CD4-positive, alpha-beta T cell (primary cell): ENCODE results near the gene PLPPR3. TPM values are rescaled to one million over a fixed set of nuclear protein-coding genes. Genes with fewer than 3 reads are reported as not detected.
A peak's percentile ranks its signal among the peaks of the same experiment; 100 is the strongest.

Experiments
- ATAC-seq: fragments of 200-7000 bp; cut with Tn5 transposase; one replicate; pipeline ENCODE4 v1.10.0; 2022; ENCODE audit warnings: mild to moderate bottlenecking; ENCODE audit not compliant: poor library complexity
- CTCF ChIA-PET: fragments of 350-600 bp; sonication (Branson Sonifier 250); formaldehyde crosslinking; loops from one replicate; lab custom pipeline; 2021; ENCODE audit warnings: antibody characterized with exemption, inconsistent platforms; lab: Charles Lee
- POLR2A ChIA-PET: fragments of 350-600 bp; sonication (Branson Sonifier 250); formaldehyde crosslinking; loops from one replicate; lab custom pipeline; 2021; ENCODE audit warnings: antibody characterized with exemption, inconsistent platforms; lab: Charles Lee
- DNase-seq, 14 experiments: peaks; one replicate each; pipeline ENCODE4 v3.0.0-alpha.2; 2013 to 2020; ENCODE audit warnings: mixed read lengths in 2 of 14
- H3K27ac ChIP-seq, 2 donors: one replicate each; pipeline versions ENCODE4 v1.5.1 to v1.7.0; 2013; ENCODE audit warnings: low read length in 2 of 2, low read depth in 1 of 2, mild to moderate bottlenecking in 1 of 2
- H3K27me3 ChIP-seq, 2 experiments: 1 replicate in 1 of 2; 2 replicates in 1 of 2; pipeline versions ENCODE4 v1.6.1 to v1.7.0; 2013; ENCODE audit warnings: low read length in 2 of 2, control low read depth in 1 of 2, mild to moderate bottlenecking in 1 of 2, moderate library complexity in 1 of 2; ENCODE audit not compliant: insufficient read depth in 2 of 2, control insufficient read depth in 1 of 2
- H3K36me3 ChIP-seq: one replicate; pipeline ENCODE4 v1.6.1; 2013; ENCODE audit warnings: low read length, control low read depth; ENCODE audit not compliant: insufficient read depth
- H3K4me1 ChIP-seq: one replicate; pipeline ENCODE4 v1.6.1; 2013; ENCODE audit warnings: low read length, control low read depth; ENCODE audit not compliant: insufficient read depth
- H3K4me3 ChIP-seq: one replicate; pipeline ENCODE4 v1.5.1; 2013; ENCODE audit warnings: mild to moderate bottlenecking, low read length, moderate library complexity
- H3K9me3 ChIP-seq, 2 experiments: 1 replicate in 1 of 2; 2 replicates in 1 of 2; pipeline versions ENCODE4 v1.6.1 to v1.7.0; 2013; ENCODE audit warnings: low read length in 2 of 2, mild to moderate bottlenecking in 2 of 2, control low read depth in 1 of 2, moderate library complexity in 1 of 2; ENCODE audit not compliant: control insufficient read depth in 1 of 2, insufficient read depth in 1 of 2
- H3K27ac Mint-ChIP-seq: one replicate; pipeline ENCODE4 v1.8.0; 2020; ENCODE audit warnings: mixed read lengths
- H3K27me3 Mint-ChIP-seq: one replicate; pipeline ENCODE4 v1.8.0; 2021; ENCODE audit warnings: mixed read lengths
- H3K36me3 Mint-ChIP-seq: one replicate; pipeline ENCODE4 v1.8.0; 2021; ENCODE audit warnings: low read depth, mixed read lengths
- H3K4me1 Mint-ChIP-seq: one replicate; pipeline ENCODE4 v1.8.0; 2021; ENCODE audit warnings: low read depth, mixed read lengths
- H3K4me3 Mint-ChIP-seq: one replicate; pipeline ENCODE4 v1.8.0; 2020; ENCODE audit warnings: mild to moderate bottlenecking, mixed read lengths
- H3K9me3 Mint-ChIP-seq: one replicate; pipeline ENCODE4 v1.8.0; 2020; ENCODE audit warnings: mixed read lengths
- intact Hi-C, 2 experiments: fragments of 100-400 bp; cut with DNase I in 1 of 2; cut with micrococcal nuclease in 1 of 2; formaldehyde crosslinking; loops; one replicate each; pipeline versions ENCODE4 v1.15.1 to v1.9.0; 2023 to 2025; cut with DNase I, micrococcal nuclease
- total RNA-seq, 174 experiments: library from RNA in 2 of 174; stranded (reverse) in 2 of 174; gene quantifications; one replicate each; pipeline ENCODE4 v1.2.3 and lab custom pipeline; 2021 to 2026
- TF ChIP-seq, protein P1 (sequence below): fragments of 200-600 bp; IDR thresholded peaks from one replicate; pipeline ENCODE4 v1.8.0; 2022; ENCODE audit warnings: antibody characterized with exemption, mild to moderate bottlenecking

Gene PLPPR3
- total RNA-seq, 2 experiments from 2014 or later, result not detected

DNA sequence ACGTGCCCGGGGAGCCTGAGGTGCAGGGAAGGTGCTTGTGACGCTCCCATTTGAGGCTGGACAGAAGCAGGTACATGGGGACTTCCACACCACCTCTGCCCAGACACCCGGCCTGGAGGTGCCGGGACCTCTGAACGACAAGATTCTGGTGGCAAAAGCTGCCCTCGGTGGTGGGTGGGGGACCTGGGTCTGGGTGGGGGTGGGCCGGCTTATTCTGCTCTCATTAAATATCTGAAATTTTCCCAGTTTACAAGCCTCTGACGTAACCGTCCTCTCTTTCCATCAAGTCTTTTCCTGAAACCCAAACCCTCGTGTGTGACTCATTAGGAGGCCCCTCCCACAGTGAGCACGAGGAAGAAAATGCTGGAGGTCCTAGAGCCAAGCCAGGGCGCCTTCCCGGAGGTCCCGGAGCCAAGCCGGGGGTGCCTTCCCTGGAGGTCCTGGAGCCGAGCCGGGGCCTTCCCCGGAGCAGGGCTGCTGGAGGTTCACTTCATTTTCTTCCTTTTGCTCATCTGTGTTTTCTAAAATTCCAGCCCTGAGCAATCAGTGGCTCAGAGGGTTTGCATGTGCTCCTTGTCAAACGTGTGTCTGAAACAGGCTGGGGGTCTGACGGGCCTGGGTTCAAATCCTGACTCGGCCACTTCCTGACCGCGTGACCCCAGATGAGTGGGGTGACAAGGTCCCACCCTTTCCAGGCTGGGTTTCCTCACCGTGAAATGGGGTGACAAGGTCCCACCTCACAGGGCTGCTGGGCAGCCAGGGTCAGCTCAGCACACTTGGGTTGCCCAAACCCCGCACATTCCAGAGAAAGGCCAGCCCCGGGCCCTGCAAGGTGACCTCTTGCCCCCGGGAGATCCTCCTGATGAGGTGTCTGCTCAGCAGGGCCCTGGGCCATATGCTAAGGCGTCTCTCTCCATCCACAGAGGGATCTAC, 47.8 kb upstream of the PLPPR3 start:
- Histone ChIP-seq H3K9me3 (no peaks in the 10 kb centered on the region), H3K4me3 (no peak overlapping the region), H3K4me1 (peaks cover 16% of the 10 kb centered on the region), H3K27me3 (no peaks in the 10 kb centered on the region), H3K36me3 (peaks cover 41% of the 10 kb centered on the region), H3K27ac (no peak overlapping the region)
- ChIA-PET CTCF (no interaction called here), POLR2A (interaction anchor here (0.6 kb wide), 1 partner anchor 24 kb away, joined by 3 read pairs; the partner anchor contains the start of genes MED16 and RNU6-9)
- Mint-ChIP-seq H3K27ac (no peak overlapping the region), H3K4me1 (peaks cover 26% of the 10 kb centered on the region), H3K27me3 (no peaks in the 10 kb centered on the region), H3K9me3 (no peaks in the 10 kb centered on the region), H3K4me3 (no peak overlapping the region), H3K36me3 (peaks cover 28% of the 10 kb centered on the region)
- DNase-seq (no peak), ATAC-seq (no peak)
- TF ChIP-seq, protein P1, sequence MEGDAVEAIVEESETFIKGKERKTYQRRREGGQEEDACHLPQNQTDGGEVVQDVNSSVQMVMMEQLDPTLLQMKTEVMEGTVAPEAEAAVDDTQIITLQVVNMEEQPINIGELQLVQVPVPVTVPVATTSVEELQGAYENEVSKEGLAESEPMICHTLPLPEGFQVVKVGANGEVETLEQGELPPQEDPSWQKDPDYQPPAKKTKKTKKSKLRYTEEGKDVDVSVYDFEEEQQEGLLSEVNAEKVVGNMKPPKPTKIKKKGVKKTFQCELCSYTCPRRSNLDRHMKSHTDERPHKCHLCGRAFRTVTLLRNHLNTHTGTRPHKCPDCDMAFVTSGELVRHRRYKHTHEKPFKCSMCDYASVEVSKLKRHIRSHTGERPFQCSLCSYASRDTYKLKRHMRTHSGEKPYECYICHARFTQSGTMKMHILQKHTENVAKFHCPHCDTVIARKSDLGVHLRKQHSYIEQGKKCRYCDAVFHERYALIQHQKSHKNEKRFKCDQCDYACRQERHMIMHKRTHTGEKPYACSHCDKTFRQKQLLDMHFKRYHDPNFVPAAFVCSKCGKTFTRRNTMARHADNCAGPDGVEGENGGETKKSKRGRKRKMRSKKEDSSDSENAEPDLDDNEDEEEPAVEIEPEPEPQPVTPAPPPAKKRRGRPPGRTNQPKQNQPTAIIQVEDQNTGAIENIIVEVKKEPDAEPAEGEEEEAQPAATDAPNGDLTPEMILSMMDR, result no peak
- intact Hi-C loops, result no loop called here

DNA sequence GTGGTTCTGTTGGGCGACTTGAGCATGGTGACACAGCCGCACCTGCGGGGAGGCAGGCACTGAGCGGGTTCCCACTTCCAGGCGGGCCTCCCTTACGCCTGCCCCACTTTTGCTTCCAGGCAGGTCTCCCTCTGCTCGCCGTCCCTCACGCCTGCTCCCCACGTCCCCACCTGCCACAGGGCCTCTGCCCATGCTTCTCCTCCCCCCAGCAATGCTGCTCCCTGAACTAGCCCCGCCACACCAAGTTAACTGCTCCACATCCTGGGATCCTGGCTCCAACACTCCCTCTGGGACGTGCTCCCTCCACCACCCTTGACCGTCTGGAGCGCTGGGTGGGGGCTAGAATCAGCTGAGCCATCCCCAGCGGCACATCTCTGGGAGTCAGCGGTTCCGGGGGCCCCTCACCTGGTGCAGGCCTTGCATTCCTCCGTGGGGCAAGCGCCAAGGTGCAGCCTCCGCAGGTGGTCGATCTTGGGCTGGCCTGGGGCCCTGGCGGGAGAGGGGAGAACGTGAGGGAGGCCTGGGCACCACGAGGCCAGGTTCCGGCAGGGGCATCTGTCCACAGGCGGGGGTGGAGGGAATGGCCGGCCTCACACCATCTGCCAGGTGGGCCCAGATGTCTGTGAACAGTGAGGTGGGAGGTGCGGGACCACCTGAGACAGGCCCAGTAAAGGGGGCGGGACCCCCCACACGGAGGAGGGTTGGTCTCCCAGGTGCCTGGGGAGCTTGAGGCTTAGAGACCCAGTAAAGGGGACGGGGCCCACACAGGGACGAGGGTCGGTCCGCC, 46.9 kb upstream of the PLPPR3 start:
- Histone ChIP-seq H3K4me1 (peaks cover 22% of the 10 kb centered on the region), H3K27me3 (no peaks in the 10 kb centered on the region), H3K4me3 (no peak overlapping the region), H3K27ac (no peak overlapping the region), H3K36me3 (peaks cover 37% of the 10 kb centered on the region), H3K9me3 (no peaks in the 10 kb centered on the region)
- intact Hi-C loops, result no loop called here
- ATAC-seq, result no peak
- Mint-ChIP-seq H3K9me3 (no peaks in the 10 kb centered on the region), H3K27ac (no peak overlapping the region), H3K4me3 (no peak overlapping the region), H3K4me1 (peaks cover 30% of the 10 kb centered on the region), H3K36me3 (peaks cover 28% of the 10 kb centered on the region), H3K27me3 (no peaks in the 10 kb centered on the region)
- no peak for DNase-seq
- TF ChIP-seq, protein P1, result no peak
- ChIA-PET POLR2A (interaction anchor here (1.2 kb wide), 1 partner anchor 41 kb away, joined by 3 read pairs; no protein-coding TSS in a partner anchor), CTCF (no interaction called here)

DNA sequence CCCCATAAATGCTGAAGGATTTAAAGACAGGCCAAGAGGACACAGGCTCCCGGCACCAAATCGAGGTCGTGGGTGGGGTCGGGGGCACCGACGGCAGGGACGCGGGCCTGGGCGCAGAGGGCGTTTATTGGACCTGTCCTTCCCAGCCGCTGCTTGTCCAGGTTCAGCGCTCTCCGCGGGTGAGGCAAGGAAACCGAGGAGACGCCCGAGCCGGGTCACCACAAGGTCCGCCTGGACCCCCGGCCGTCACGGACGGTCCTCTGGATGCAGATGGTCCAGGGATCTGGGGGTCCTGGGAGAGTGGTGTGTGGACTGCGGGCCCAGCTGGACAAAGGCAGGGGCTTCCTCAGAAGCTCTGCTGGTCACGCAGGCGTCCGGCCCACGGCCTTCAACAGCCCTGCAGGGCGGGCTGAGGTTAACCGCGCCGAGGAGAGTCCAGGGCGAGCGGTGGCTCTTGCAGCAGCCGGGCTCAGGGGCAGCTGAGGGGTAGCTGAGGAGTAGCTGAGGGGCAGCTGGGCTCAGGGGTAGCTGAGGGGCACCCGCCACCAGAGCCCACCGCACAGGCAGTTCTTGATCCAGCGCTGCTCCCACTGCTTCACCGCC, 46.2 kb upstream of the PLPPR3 start:
- intact Hi-C loops, result no loop called here
- CTCF ChIA-PET, result no interaction called here
- H3K27ac Mint-ChIP-seq, result peak overlapping the region; percentile 27

More for the DNA sequence above, 46.2 kb upstream of the PLPPR3 start:
- H3K36me3 ChIP-seq, result peaks cover 37% of the 10 kb centered on the region
- Mint-ChIP-seq H3K27me3 (no peaks in the 10 kb centered on the region), H3K4me1 (peaks cover 32% of the 10 kb centered on the region), H3K4me3 (no peak overlapping the region), H3K9me3 (no peaks in the 10 kb centered on the region), H3K36me3 (peaks cover 28% of the 10 kb centered on the region)
- H3K4me1 ChIP-seq, result peaks cover 23% of the 10 kb centered on the region
- TF ChIP-seq, protein P1, result no peak
- no peak overlapping the region for H3K4me3 ChIP-seq
- H3K27me3 ChIP-seq, result no peaks in the 10 kb centered on the region
- POLR2A ChIA-PET, result interaction anchor here (1.2 kb wide), 1 partner anchor 41 kb away, joined by 3 read pairs; no protein-coding TSS in a partner anchor
- H3K27ac ChIP-seq, result no peak overlapping the region
- no peak for DNase-seq
- no peaks in the 10 kb centered on the region for H3K9me3 ChIP-seq
- no peak for ATAC-seq
